NOMO-1 (cell line): Measurements from ENCODE around the gene RPS27L.

ENCODE experiments used
- DNase-seq, 2 experiments: peaks; one replicate each; lab custom pipeline; 2025; ENCODE audit not compliant: unreplicated experiment in 2 of 2; lab: John Stamatoyannopoulos, UW

Gene RPS27L

DNA sequence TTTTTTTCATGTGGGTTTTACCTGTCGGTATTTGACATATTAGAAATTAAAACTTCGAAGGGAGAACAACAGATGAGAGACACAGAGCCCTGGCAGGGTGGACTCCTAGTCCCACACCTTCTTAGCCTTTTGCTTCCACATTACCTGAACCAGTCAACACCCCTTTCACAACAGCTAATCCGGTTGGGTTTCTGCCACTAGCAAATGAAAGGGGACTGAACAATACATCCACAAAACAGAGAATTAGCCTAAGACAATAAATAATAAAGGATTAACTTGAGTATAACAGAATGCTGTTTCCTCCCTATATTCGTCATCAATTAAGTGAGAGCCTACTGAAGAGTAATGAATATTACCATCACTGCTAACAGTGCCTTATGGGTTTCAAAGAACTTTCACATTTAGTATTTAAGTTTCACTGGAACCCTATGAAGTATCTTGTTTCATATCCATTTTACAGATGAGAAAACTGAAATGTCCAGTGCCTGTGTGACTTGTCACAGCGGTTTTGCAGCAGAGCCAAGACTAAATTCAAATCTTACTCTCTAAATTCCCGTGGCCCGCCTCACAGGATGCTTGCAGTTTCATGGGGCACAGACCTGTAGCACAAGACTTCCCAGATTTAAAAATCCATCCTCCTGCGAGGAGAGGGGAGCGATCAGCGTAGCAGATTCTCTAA is 31.1 kb upstream of the RPS27L start:
- DNase-seq = no peak

DNA sequence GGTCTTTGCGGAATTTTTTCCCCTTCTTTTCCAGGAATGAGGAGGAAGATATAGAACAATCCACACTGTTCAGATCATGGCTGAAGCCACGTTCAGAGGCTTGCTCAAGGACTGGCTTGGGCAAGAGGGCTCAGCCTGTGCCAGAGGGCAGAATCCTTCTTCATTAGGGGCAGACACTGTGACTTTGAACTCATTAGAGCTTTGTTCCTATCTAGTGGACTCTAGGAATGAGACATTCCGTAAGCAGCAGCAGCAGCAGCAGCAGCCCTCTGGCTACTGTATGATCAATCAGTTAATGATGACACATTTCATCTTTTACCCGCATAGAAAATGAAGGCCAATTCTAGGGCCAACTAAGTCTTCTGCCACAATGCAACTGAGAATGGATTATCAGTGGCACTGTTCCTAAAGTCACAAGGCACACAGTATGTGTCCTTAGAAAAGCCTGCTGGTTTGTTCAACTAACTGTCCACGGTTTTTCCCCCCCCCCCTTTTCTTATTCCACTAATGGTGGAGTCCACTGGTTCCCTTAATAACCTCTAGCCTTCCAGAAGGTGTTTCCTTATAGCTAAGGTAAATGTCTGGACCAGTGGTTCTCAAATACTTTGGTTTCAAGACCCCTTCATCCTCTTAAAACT is 30.4 kb upstream of the RPS27L start:
- no peak for DNase-seq

DNA sequence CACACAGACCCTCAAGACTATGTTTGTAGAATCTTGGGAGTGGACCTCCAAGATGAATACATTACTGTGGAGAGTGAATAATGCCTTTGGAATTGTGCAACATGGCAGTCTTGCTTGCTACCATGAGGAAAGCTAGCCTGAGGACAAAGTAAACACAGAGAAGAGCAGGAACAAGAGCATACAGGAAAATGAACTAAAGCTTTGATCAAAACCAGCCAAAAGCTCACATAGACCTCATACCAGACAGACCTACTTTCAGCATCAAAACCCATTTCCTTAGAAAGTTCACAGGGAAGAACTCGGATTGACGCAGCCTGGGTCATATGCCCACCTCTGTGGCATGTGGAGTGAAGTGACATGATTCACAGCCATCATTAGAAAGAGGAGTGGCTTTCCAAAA is 28.8 kb upstream of the RPS27L start:
- DNase-seq = no peak

GRCh38 chr15:63185206-63185605 is 27.9 kb upstream of the RPS27L start:
- no peak for DNase-seq

DNA sequence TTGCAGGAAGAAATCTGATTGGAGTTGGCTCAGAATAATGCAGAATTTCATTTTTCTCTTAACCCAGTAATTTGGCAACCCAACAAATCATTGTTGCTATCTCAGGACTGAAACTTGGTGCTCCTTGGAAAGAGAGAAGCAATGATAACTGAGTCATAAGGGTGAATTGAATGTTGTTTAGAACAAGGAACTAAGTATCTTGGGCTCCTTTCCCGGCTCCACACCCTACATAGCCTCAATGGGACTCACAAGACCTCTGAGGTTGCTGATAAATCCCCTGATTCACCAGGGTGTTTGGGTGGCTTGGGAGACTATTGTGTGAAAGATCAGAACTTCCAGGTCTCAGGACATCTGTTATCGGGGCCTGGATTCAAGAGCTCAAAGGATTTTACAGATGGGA is 24.4 kb upstream of the RPS27L start:
- no peak for DNase-seq

DNA sequence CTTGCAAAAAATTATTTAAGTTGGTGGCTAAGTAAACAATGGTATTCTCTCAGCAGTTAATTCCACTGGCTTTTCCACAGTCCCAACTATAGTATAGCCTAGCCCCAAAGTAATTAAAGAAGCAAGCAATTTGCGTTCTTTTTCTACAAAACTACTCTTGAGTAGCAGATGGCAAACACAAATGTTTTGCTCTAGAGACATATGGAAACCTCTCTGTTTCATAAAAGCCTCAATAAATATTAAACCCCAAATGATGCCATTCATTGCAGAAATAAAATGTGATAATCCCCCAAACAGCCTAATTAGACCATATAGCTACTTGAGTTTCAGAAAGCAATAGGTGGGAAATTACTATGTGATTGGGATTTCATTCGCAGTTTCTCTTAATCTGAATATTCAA is 23.5 kb upstream of the RPS27L start:
- no peak for DNase-seq

GRCh38 chr15:63178034-63178433 is 20.8 kb upstream of the RPS27L start:
- no peak for DNase-seq

GRCh38 chr15:63176302-63176701 is 19.0 kb upstream of the RPS27L start:
- DNase-seq = no peak

DNA sequence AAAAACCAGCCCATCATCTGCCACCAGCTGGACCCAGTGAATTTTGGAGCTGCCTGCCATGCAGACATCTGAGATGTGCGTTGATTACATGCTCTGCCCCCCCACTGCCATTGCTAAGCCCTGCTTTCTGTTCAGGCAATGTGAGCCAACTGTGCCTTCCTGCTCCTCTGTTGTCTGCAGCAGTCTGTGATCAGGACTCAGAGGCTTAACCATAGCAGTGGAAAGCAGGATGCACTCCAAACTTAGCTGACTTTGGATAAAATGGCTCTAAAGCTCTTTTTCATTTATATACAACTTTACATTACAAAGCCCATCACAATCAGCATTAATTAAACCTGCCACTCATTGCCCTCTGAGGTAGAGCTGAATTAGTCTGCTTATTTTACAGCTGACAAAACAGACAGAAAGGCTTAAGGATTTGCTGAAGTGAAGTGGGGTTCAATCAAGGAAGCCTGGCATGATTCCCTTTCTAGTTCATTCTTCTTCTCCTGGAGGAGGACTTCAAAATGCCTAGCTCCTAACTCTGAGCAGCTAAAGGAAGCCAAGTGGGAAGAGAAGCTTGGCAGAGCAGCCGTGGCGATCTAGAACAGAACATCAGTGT is 15.7 kb upstream of the RPS27L start:
- DNase-seq = no peak

GRCh38 chr15:63172376-63172775 is 15.1 kb upstream of the RPS27L start:
- no peak for DNase-seq

GRCh38 chr15:63169788-63170187 is 12.5 kb upstream of the RPS27L start:
- DNase-seq = no peak

DNA sequence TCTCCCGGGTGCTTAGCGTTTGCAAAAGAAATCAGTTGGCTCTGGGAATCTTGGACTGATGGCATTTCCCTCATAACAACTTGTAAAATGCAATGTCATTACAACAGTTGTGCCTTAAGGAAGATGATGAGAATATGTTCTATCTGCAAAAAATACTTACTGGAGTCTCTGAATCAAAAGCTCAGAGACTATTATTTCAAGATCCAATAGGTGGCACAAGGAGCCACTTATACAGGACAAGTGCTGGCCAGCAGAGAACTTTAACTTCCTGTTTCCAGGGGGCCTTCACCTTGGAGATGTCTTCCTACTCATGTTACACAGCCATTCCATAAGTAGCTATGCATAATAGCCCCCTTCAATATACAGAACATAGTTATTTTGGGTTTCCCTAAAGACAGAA is 8.9 kb upstream of the RPS27L start:
- DNase-seq = peak; percentile 31 to 60

GRCh38 chr15:63165166-63165859 is 8.0 kb upstream of the RPS27L start:
- no peak for DNase-seq

DNA sequence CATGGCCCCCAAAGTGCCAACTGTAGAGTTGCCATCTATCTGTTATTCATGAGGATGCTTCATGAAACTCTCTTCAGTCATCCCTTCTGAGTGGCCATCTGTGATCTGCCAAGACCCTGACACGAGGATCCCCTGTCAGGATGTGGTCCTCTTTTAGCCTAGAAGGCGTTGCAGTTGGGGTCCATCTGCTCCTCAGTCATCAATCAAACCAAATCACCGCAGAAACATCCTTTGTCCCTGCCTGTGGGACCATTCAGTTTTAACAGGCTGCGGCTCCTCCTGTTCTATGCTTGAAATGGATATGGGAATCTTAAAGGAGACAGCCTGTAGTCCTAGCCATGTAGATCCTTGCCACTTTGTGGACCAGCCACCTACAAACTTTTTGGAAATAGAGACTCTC is 5.9 kb upstream of the RPS27L start:
- DNase-seq = no peak

DNA sequence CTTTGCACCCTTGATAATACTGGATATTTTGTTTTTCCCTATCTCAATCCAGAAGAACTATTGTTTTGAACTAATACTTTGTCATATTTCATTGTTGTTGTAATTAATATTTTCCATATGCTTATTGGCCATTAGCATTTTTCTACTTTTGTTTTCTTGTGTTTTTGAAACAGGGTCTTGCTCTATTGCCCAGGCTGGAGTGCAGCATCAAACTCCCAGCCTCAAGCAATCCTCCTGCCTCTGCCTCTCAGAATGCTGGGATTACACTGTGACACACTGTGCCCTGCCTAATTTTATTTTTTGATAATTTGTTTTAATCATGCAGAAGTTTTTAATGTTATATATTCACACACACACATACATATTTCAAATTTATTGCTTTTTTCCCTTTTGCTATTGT is 3.4 kb upstream of the RPS27L start:
- DNase-seq = no peak

DNA sequence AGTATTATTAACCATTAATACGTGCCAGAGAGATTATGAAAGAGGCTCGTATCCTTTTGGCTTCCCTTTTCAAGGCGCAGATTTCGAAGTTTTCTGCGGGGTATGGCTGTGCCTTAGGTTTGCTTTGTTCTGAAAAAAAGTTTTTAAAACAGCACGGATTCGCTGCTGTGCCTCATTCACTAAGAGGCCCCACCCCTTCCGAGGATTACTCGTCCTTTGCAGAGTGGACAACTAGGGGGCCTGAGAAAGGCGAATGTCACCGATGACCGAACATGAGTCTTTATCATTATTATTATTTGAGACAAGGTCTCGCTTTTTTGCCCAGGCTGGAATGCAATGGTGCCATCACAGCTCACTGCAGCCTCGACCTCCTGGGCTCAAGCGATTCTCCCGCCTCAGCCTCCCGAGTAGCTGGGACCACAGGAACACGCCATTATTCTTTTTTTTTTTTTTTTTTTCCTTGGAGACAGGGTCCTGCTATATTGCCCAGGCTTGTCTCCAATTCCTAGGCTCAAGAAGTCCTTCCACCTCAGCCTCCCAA is 684 bp upstream of the RPS27L start:
- DNase-seq = peak; percentile 47 to 57

GRCh38 chr15:63156755-63157117 is 541 bp downstream of the RPS27L start:
- peak; percentile 26 to 58 for DNase-seq

DNA sequence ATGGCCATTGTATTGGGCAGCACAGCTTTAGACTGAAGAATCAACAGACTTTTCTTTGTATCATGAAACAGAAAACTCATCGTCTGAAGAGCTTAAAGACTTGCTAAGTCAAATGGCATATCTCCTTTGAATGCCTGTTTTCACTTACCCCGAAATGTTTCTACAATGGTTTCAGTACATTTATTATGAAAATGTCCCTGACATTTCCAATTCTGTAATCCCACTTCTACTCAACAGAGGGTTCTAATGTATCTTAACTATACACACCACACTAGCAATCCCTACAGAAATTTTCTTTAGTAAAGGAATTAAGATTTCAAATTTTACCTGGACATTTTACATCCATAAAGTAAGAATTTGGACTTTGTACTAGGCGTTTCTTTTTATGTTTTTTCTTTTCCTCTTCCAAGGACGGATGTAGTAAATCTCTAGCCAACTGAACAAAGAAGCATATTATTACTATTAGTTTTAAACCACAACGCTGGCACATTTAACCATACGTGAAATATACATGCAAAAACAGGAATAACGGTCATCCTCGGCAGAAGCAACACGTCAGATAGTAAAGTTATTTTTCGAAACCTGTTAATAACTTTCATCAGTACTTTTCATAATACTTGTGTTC is 1.1 kb downstream of the RPS27L start:
- DNase-seq = no peak

DNA sequence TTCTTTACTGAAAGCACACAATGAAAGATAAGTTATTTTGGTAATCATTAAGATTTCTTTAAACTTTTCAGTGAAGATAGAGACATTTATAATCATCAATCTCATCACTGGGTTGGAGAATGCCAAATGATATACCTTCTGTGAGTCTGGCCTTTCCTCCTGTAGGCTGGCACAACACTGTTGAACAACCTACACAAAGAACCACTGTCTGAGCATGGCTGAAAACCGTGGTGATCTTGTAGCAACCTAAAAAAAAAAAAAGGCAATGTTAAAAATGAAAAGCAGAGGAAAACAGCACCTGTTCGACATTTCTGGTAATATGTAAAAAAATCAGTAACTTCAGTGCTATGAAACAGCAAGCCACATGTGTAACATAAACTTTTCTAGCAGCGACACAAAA is 1.8 kb downstream of the RPS27L start:
- DNase-seq = no peak

- no peak for DNase-seq
Measured at GRCh38 chr15:63151665-63152064, 5.6 kb downstream of the RPS27L start.

DNA sequence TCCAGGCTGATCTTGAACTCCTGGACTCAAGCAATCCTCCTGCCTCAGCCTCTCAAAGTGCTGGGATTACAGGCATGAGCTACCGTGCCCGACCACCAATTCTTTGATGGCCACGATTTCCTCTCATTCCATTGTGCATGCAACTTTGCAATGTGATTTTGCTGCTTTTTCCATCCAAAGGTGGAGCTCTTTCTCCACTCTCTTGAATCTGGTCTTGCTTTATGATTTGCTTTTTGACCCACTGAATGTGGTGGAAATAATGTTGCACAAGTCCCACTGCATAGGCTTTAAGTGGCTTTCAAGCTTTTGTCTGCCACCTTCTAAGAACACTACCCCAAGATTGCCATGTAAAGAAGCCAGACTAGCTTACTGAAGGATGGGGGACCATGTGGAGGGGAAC is 10.6 kb downstream of the RPS27L start:
- DNase-seq = no peak
